Right forelimb (tissue), 1 donor: ENCODE data around the gene PHLDB2.

Experiments used
- DNase-seq: peaks from one replicate; pipeline ENCODE4 v3.0.0-alpha.2; 2018

The PHLDB2 gene

GRCh38 chr3:111928613-111929012 lies 69.5 kb downstream of the PHLDB2 start:
- no peak for DNase-seq

- DNase-seq: no peak
These were observed 70.4 kb downstream of the PHLDB2 start for GRCh38 chr3:111929484-111929883.

GRCh38 chr3:111932946-111933345 lies 73.9 kb downstream of the PHLDB2 start:
- DNase-seq: no peak

- DNase-seq: no peak
These were observed 77.3 kb downstream of the PHLDB2 start for GRCh38 chr3:111936191-111936841.

GRCh38 chr3:111936967-111937366 lies 77.9 kb downstream of the PHLDB2 start:
- no peak for DNase-seq

GRCh38 chr3:111937871-111938270 lies 78.8 kb downstream of the PHLDB2 start:
- no peak for DNase-seq

GRCh38 chr3:111939873-111940272 lies 80.8 kb downstream of the PHLDB2 start:
- DNase-seq: no peak

- DNase-seq: no peak
These were observed 84.5 kb downstream of the PHLDB2 start for GRCh38 chr3:111943533-111943932.

- DNase-seq: no peak
These were observed 85.3 kb downstream of the PHLDB2 start for GRCh38 chr3:111944372-111944771.

- DNase-seq: no peak
These were observed 88.2 kb downstream of the PHLDB2 start for GRCh38 chr3:111947231-111947630.

GRCh38 chr3:111948786-111949185 lies 89.7 kb downstream of the PHLDB2 start:
- DNase-seq: no peak

GRCh38 chr3:111949712-111950111 lies 90.6 kb downstream of the PHLDB2 start:
- DNase-seq: no peak

- DNase-seq: no peak
These were observed 92.0 kb downstream of the PHLDB2 start for GRCh38 chr3:111951032-111951431.

GRCh38 chr3:111952086-111952485 lies 93.0 kb downstream of the PHLDB2 start:
- no peak for DNase-seq

GRCh38 chr3:111952866-111953450 lies 93.9 kb downstream of the PHLDB2 start:
- DNase-seq: no peak

- no peak for DNase-seq
These were observed 95.3 kb downstream of the PHLDB2 start for GRCh38 chr3:111954228-111954990.

- no peak for DNase-seq
These were observed 96.8 kb downstream of the PHLDB2 start for GRCh38 chr3:111955876-111956275.

GRCh38 chr3:111956449-111956848 lies 97.4 kb downstream of the PHLDB2 start:
- DNase-seq: no peak

- no peak for DNase-seq
These were observed 98.1 kb downstream of the PHLDB2 start for GRCh38 chr3:111956995-111957734.

- no peak for DNase-seq
These were observed 102.5 kb downstream of the PHLDB2 start for GRCh38 chr3:111961461-111962164.

GRCh38 chr3:111963424-111963823 lies 104.4 kb downstream of the PHLDB2 start:
- DNase-seq: no peak

GRCh38 chr3:111965484-111965883 lies 106.4 kb downstream of the PHLDB2 start:
- DNase-seq: no peak

- DNase-seq: no peak
These were observed 108.0 kb downstream of the PHLDB2 start for GRCh38 chr3:111967068-111967467.
